K562 (cell line): ENCODE results near the gene CCL5. TPM values are rescaled to one million over a fixed set of nuclear protein-coding genes. Genes with fewer than 3 reads are reported as not detected.
A peak's percentile ranks its signal among the peaks of the same experiment; 100 is the strongest.

ENCODE experiments used
- BCOR ChIP-seq: fragments of 450-650 bp; IDR thresholded peaks from 2 replicates; pipeline ENCODE4 v1.6.1; 2016
- CAMTA2 ChIP-seq: fragments of 250-450 bp; sonication (Bioruptor Pico); conservative IDR thresholded peaks from 2 replicates; pipeline ENCODE4 v1.5.1; 2022
- HDAC2 ChIP-seq: fragments of 450-650 bp; IDR thresholded peaks from 2 replicates; pipeline ENCODE4 v1.6.1; 2016; ENCODE audit warnings: mild to moderate bottlenecking
- MCM7 ChIP-seq, 2 experiments: fragments of 450-650 bp; IDR thresholded peaks; 2 replicates each; pipeline ENCODE4 v1.6.1; 2016 to 2018
- NCOR1 ChIP-seq: fragments of 450-650 bp; IDR thresholded peaks from 2 replicates; pipeline ENCODE4 v1.6.1; 2016; ENCODE audit warnings: mild to moderate bottlenecking, moderate library complexity
- NFATC3 ChIP-seq: fragments of 450-650 bp; IDR thresholded peaks from 2 replicates; pipeline ENCODE4 v1.6.1; 2017; ENCODE audit warnings: mild to moderate bottlenecking
- PHB2 ChIP-seq: fragments of 450-650 bp; IDR thresholded peaks from 2 replicates; pipeline ENCODE4 v1.6.1; 2017; ENCODE audit warnings: low read depth
- PKNOX1 ChIP-seq: fragments of 450-650 bp; IDR thresholded peaks from 2 replicates; pipeline ENCODE4 v1.6.1; 2016
- SMARCE1 ChIP-seq: fragments of 450-650 bp; IDR thresholded peaks from 2 replicates; pipeline ENCODE4 v1.7.1; 2016; ENCODE audit warnings: mild to moderate bottlenecking
- SRSF3 ChIP-seq: fragments of 200-400 bp; formaldehyde crosslinking; IDR thresholded peaks from 2 replicates; pipeline ENCODE4 v1.6.1; 2016; ENCODE audit warnings: mild to moderate bottlenecking, low read length, moderate library complexity; ENCODE audit not compliant: insufficient read depth
- TBL1XR1 ChIP-seq, 2 experiments: IDR thresholded peaks; 2 replicates each; pipeline ENCODE4 v1.6.1; 2012; ENCODE audit warnings: improper control_type of control experiment in 2 of 2, low read length in 2 of 2, mild to moderate bottlenecking in 1 of 2
- TCF15 ChIP-seq: fragments of 250-450 bp; sonication (Bioruptor Pico); IDR thresholded peaks from 2 replicates; pipeline ENCODE4 v1.8.0; 2022; ENCODE audit warnings: moderate library complexity, mild to moderate bottlenecking, inconsistent platforms
- TCF3 ChIP-seq: sonication (generic); formaldehyde crosslinking; IDR thresholded peaks from 2 replicates; pipeline ENCODE4 v1.4.0; 2020; ENCODE audit warnings: mild to moderate bottlenecking, missing genetic modification reagents
- ZMIZ1 ChIP-seq, 2 experiments: fragments of 150-350 bp in 1 of 2; IDR thresholded peaks; 2 replicates each; pipeline ENCODE4 v1.6.1; 2012 to 2016; ENCODE audit warnings: low read depth in 2 of 2, low read length in 2 of 2, mild to moderate bottlenecking in 1 of 2, moderate library complexity in 1 of 2
- polyA plus RNA-seq, 8 experiments: library from polyadenylated mRNA; depleted of rRNA in 4 of 8; stranded (reverse) in 5 of 8; unstranded in 3 of 8; fragments of >200 nt; fragmentation: Nextera tagmentation in 2 of 8; fragmentation: Illumina TruSeq in 1 of 8; extraction: Ambion mirVana in 2 of 8; extraction: Trizol in 1 of 8; gene quantifications; 2 replicates each; pipeline versions ENCODE4 v1.2.1 to v1.2.3, GENCODE V29; 2011 to 2014; ENCODE audit warnings: inconsistent platforms in 1 of 8, missing spikeins in 1 of 8
- total RNA-seq, 7 experiments: library from RNA; depleted of rRNA in 6 of 7; stranded (reverse); fragments of >200 nt in 6 of 7; fragmentation: Illumina TruSeq in 2 of 7; extraction: Trizol in 2 of 7; gene quantifications; 2 replicates each; pipeline versions ENCODE4 v1.2.1 to v1.2.3, GENCODE V29; 2011 to 2021; ENCODE audit warnings: low replicate concordance in 1 of 7
- TF ChIP-seq, protein P1 (sequence below): fragments of 450-650 bp; IDR thresholded peaks from 2 replicates; pipeline ENCODE4 v1.6.1; 2016; ENCODE audit warnings: antibody characterized with exemption
- TF ChIP-seq, protein P2 (sequence below): fragments of 450-650 bp; formaldehyde crosslinking; IDR thresholded peaks from 2 replicates; pipeline ENCODE4 v1.4.0; 2022; ENCODE audit warnings: missing genetic modification characterization

Gene CCL5
- total and polyA plus RNA-seq, 9 of the 15 experiments (the other 6 are each of a cell fraction or from before 2014, with no cell fraction given), result 0.18 to 0.59 (median 0.45) TPM; not detected in 1

- TF ChIP-seq, protein P1, sequence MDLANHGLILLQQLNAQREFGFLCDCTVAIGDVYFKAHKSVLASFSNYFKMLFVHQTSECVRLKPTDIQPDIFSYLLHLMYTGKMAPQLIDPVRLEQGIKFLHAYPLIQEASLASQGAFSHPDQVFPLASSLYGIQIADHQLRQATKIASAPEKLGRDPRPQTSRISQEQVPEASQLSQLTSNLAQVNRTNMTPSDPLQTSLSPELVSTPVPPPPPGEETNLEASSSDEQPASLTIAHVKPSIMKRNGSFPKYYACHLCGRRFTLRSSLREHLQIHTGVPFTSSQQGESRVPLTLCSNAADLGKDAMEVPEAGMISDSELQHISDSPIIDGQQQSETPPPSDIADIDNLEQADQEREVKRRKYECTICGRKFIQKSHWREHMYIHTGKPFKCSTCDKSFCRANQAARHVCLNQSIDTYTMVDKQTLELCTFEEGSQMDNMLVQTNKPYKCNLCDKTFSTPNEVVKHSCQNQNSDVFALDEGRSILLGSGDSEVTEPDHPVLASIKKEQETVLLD, result peak; percentile 51; the same call in 1 of the 2 replicates
- TF ChIP-seq, protein P2, sequence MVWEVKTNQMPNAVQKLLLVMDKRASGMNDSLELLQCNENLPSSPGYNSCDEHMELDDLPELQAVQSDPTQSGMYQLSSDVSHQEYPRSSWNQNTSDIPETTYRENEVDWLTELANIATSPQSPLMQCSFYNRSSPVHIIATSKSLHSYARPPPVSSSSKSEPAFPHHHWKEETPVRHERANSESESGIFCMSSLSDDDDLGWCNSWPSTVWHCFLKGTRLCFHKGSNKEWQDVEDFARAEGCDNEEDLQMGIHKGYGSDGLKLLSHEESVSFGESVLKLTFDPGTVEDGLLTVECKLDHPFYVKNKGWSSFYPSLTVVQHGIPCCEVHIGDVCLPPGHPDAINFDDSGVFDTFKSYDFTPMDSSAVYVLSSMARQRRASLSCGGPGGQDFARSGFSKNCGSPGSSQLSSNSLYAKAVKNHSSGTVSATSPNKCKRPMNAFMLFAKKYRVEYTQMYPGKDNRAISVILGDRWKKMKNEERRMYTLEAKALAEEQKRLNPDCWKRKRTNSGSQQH (CRISPR knock-in tag), result no peak
- TF ChIP-seq SMARCE1 (peak; percentile 86), TCF3 (peak; percentile 90), NFATC3 (no peak), TBL1XR1 (IDR thresholded peaks at IDR 0.05; ENCODE audit: low read length in 2 of 2) (peak in 1 of 2 experiments; percentile 44; a peak in 1 of 4 replicates), PHB2 (0 out of 2 replicates have a peak, but pooled peaks have one; percentile 47), PKNOX1 (peak; percentile 70), TCF15 (no peak), HDAC2 (peak; percentile 59; the same call in 1 of the 2 replicates), ZMIZ1 (IDR thresholded peaks at IDR 0.05; ENCODE audit: low read depth in 2 of 2, low read length in 2 of 2) (0 out of 4 replicates have a peak, but pooled peaks of 1 of the 2 experiments have one; percentile 57), CAMTA2 (CRISPR knock-in tag) (no peak), BCOR (peak; percentile 32; the same call in 1 of the 2 replicates), NCOR1 (peak; percentile 85), MCM7 (IDR thresholded peaks at IDR 0.05) (0 out of 4 replicates have a peak, but pooled peaks of 1 of the 2 experiments have one; percentile 29), SRSF3 (no peak)
These were observed 32.3 kb upstream of the CCL5 start (continued) for GRCh38 chr17:35912339-35912912.
